Endothelial cell of umbilical vein (primary cell): ENCODE data around the gene ZC3H12A. TPM values are rescaled to one million over a fixed set of nuclear protein-coding genes. Genes with fewer than 3 reads are reported as not detected.

Experiments used
- BruUV-seq: library from RNA; stranded (reverse); fragments of 400-500 nt; replicated peaks from 2 replicates; lab custom pipeline; 2021; lab: Mats Ljungman, UMichigan
- CTCF ChIA-PET: fragments of 300-600, 350-600 bp; sonication (Branson Sonifier 250); formaldehyde crosslinking; loops from one replicate; lab custom pipeline; 2021; ENCODE audit warnings: antibody characterized with exemption, inconsistent platforms; lab: Charles Lee
- POLR2A ChIA-PET: fragments of 300-600, 350-600 bp; sonication (Branson Sonifier 250); formaldehyde crosslinking; loops from one replicate; lab custom pipeline; 2021; ENCODE audit warnings: antibody characterized with exemption, inconsistent platforms; lab: Charles Lee
- DNase-seq: peaks from one replicate; pipeline ENCODE4 v3.0.0-alpha.2; 2011; ENCODE audit warnings: low read depth, low spot score
- FAIRE-seq: peaks from 2 replicates; lab custom pipeline; 2011; peaks lifted over from hg19 to GRCh38; lab: Jason Lieb, UNC
- H2AFZ ChIP-seq: 2 replicates; pipeline ENCODE4 v1.6.0; 2012; ENCODE audit warnings: low read depth, low read length, control low read depth, inconsistent platforms
- H3K27ac ChIP-seq: 2 replicates; pipeline ENCODE4 v1.5.1; 2011; ENCODE audit warnings: low read depth, mild to moderate bottlenecking, control low read depth, low read length, moderate library complexity; ENCODE audit not compliant: insufficient read depth
- H3K27me3 ChIP-seq, 2 experiments: 2 replicates each; pipeline versions ENCODE4 v1.6.0 to v1.6.1; 2011; ENCODE audit warnings: low read length in 2 of 2, mixed read lengths in 1 of 2; ENCODE audit not compliant: control insufficient read depth in 2 of 2, insufficient read depth in 2 of 2
- H3K36me3 ChIP-seq, 2 experiments: 2 replicates in 1 of 2; 3 replicates in 1 of 2; pipeline ENCODE4 v1.5.1; 2011; ENCODE audit warnings: low read length in 2 of 2, mild to moderate bottlenecking in 1 of 2, moderate library complexity in 1 of 2; ENCODE audit not compliant: control insufficient read depth in 2 of 2, insufficient read depth in 2 of 2; ENCODE audit errors: extremely low read depth in 1 of 2
- H3K4me1 ChIP-seq: 3 replicates; pipeline ENCODE4 v1.5.1; 2011; ENCODE audit warnings: mild to moderate bottlenecking, low read length; ENCODE audit not compliant: control insufficient read depth, insufficient read depth; ENCODE audit errors: extremely low read depth
- H3K4me2 ChIP-seq: 2 replicates; pipeline ENCODE4 v1.6.1; 2011; ENCODE audit warnings: low read length, control low read depth, mixed read lengths; ENCODE audit not compliant: insufficient read depth
- H3K4me3 ChIP-seq, 3 experiments: fragments of 200-600 bp in 1 of 3; sonication (generic), shearing (Covaris generic) in 1 of 3; replicated peaks in 1 of 3; 2 replicates each; pipeline ENCODE4 v1.5.1; 2011 to 2016; ENCODE audit warnings: control low read depth in 3 of 3, low read length in 3 of 3, mild to moderate bottlenecking in 2 of 3, inconsistent platforms in 1 of 3, low read depth in 1 of 3, moderate library complexity in 1 of 3; ENCODE audit not compliant: insufficient read depth in 1 of 3
- H3K79me2 ChIP-seq: 2 replicates; pipeline ENCODE4 v1.6.0; 2012; ENCODE audit warnings: low read length, inconsistent platforms; ENCODE audit not compliant: control insufficient read depth, insufficient read depth
- H3K9ac ChIP-seq: replicated peaks from 2 replicates; pipeline ENCODE3; 2011; ENCODE audit warnings: low read length, control low read depth; ENCODE audit not compliant: insufficient read depth; ENCODE audit errors: extremely low read depth
- H3K9me1 ChIP-seq: replicated peaks from 3 replicates; pipeline ENCODE4 v1.6.0; 2011; ENCODE audit warnings: mild to moderate bottlenecking, low read length; ENCODE audit not compliant: control insufficient read depth, insufficient read depth; ENCODE audit errors: extremely low read depth
- H3K9me3 ChIP-seq: replicated peaks from 2 replicates; pipeline ENCODE4 v1.5.1; 2012; ENCODE audit warnings: low read length, inconsistent platforms; ENCODE audit not compliant: control insufficient read depth, insufficient read depth
- H4K20me1 ChIP-seq: replicated peaks from 2 replicates; pipeline ENCODE3; 2011; ENCODE audit warnings: mild to moderate bottlenecking, low read length; ENCODE audit not compliant: control insufficient read depth, insufficient read depth; ENCODE audit errors: extremely low read depth
- CTCF ChIP-seq, 2 donors: IDR thresholded peaks; 1 replicate in 1 of 2; 2 replicates in 1 of 2; pipeline ENCODE4 v1.5.1; 2011; ENCODE audit warnings: low read length in 2 of 2, mild to moderate bottlenecking in 2 of 2, moderate library complexity in 2 of 2, control low read depth in 1 of 2, inconsistent platforms in 1 of 2, low read depth in 1 of 2; ENCODE audit not compliant: insufficient read depth in 1 of 2; ENCODE audit errors: extremely low read depth in 1 of 2
- EZH2 ChIP-seq: IDR thresholded peaks from 2 replicates; pipeline ENCODE4 v1.6.1; 2012; ENCODE audit warnings: borderline replicate concordance, low read depth, mild to moderate bottlenecking, moderate library complexity, low read length, inconsistent platforms; ENCODE audit not compliant: severe bottlenecking
- FOS ChIP-seq: IDR thresholded peaks from 2 replicates; pipeline ENCODE4 v1.6.1; 2011; ENCODE audit warnings: mild to moderate bottlenecking, low read length, moderate library complexity, borderline replicate concordance; ENCODE audit not compliant: insufficient read depth
- GATA2 ChIP-seq: IDR thresholded peaks from 2 replicates; pipeline ENCODE4 v1.7.0; 2011; ENCODE audit warnings: low read depth, mild to moderate bottlenecking, moderate library complexity, mixed read lengths, low read length; ENCODE audit not compliant: insufficient read length, insufficient read depth
- JUN ChIP-seq: IDR thresholded peaks from 2 replicates; pipeline ENCODE4 v1.6.1; 2011; ENCODE audit warnings: borderline replicate concordance, low read depth; ENCODE audit not compliant: insufficient read length, insufficient read depth
- MAX ChIP-seq: IDR thresholded peaks from 2 replicates; pipeline ENCODE4 v1.6.1; 2011; ENCODE audit not compliant: insufficient read depth, insufficient read length
- MYC ChIP-seq: IDR thresholded peaks from one replicate; pipeline ENCODE4 v1.6.1; 2011; ENCODE audit warnings: mild to moderate bottlenecking, low read depth, low read length
- POLR2A ChIP-seq: IDR thresholded peaks from 2 replicates; pipeline ENCODE4 v1.6.1; 2012; ENCODE audit warnings: low read depth, mild to moderate bottlenecking, control low read depth, low read length
- POLR2AphosphoS5 ChIP-seq: IDR thresholded peaks from 2 replicates; pipeline ENCODE4 v1.6.1; 2012; ENCODE audit warnings: low read depth, mild to moderate bottlenecking, control low read depth, low read length, moderate library complexity; ENCODE audit not compliant: insufficient read depth
- dilution Hi-C: fragments of 300-500 bp; cut with MboI; formaldehyde crosslinking; loops from one replicate; pipeline ENCODE4 v1.15.0; 2019; ENCODE audit warnings: low sequenced_read_pairs; ENCODE audit not compliant: extremely low pct_ligation_motif_present
- intact Hi-C: fragments of 100-400 bp; cut with micrococcal nuclease; formaldehyde crosslinking; loops from one replicate; pipeline ENCODE4 v1.10.0; 2022
- polyA plus RNA-seq, 4 experiments: library from polyadenylated mRNA; depleted of rRNA in 3 of 4; stranded (reverse) in 3 of 4; unstranded in 1 of 4; fragments of >200 nt; gene quantifications; 2 replicates each; pipeline versions ENCODE4 v1.2.1 to v1.2.3, GENCODE V29; 2011 to 2012; ENCODE audit warnings: missing spikeins in 1 of 4
- total RNA-seq: library from RNA; stranded (reverse); gene quantifications from 2 replicates; pipeline ENCODE4 v1.2.3, GENCODE V29; 2021

Gene ZC3H12A
- total and polyA plus RNA-seq, 2 donors (not counting 3 experiments of a cell fraction or from before 2014, with no cell fraction given) = 6.3 to 9.4 TPM

GRCh38 chr1:37477198-37477931 is 3.0 kb downstream of the ZC3H12A start:
- no peak for TF ChIP-seq GATA2
- peak; percentile 30 for TF ChIP-seq POLR2AphosphoS5
- CTCF ChIA-PET = interaction anchor here (0.6 to 8.9 kb wide), 5 partner anchors 9 to 1333 kb away, joined by 3 to 158 read pairs (median 9); partner anchors contain the start of gene MEAF6
- H3K79me2 ChIP-seq = peaks cover 58% of the 10 kb centered on the region
- no peak overlapping the region for H2AFZ ChIP-seq
- intact Hi-C loops = loop anchor here (2.0 to 10.0 kb wide), 4 partner anchors 120 to 1090 kb away; partner anchors contain the start of genes GNL2 and STK40
- H3K9me3 ChIP-seq = no peaks in the 10 kb centered on the region
- dilution Hi-C loops = no loop called here
- peaks cover 6 to 21% of the 10 kb centered on the region in 2 experiments for H3K36me3 ChIP-seq
- H3K27me3 ChIP-seq = no peaks in the 10 kb centered on the region
- H4K20me1 ChIP-seq = no peaks in the 10 kb centered on the region
- H3K9me1 ChIP-seq = no peaks in the 10 kb centered on the region
- POLR2A ChIA-PET = interaction anchor here (4.1 kb wide), 1 partner anchor 9 kb away, joined by 27 read pairs; no protein-coding TSS in a partner anchor
- peak overlapping the region; percentile 64 for H3K4me2 ChIP-seq
- peaks cover 71% of the 10 kb centered on the region for H3K4me1 ChIP-seq
- peak overlapping the region; percentile 64 for H3K9ac ChIP-seq
- peak overlapping the region in 2 of 3 experiments; percentile 19 to 20 for H3K4me3 ChIP-seq
- H3K27ac ChIP-seq = peak overlapping the region; percentile 90
- no TSS peak for BruUV-seq
- FAIRE-seq = peak; percentile 74
- DNase-seq = peak; percentile 78

GRCh38 chr1:37477946-37478345 is 3.6 kb downstream of the ZC3H12A start:
- Histone ChIP-seq H3K9me3 (no peaks in the 10 kb centered on the region), H3K4me3 (peak overlapping the region in 1 of 3 experiments; percentile 20), H4K20me1 (no peaks in the 10 kb centered on the region), H3K9me1 (no peaks in the 10 kb centered on the region), H3K4me2 (peak overlapping the region; percentile 64), H3K4me1 (peaks cover 65% of the 10 kb centered on the region), H3K27me3 (no peaks in the 10 kb centered on the region), H3K36me3 (peaks cover 9 to 26% of the 10 kb centered on the region in 2 experiments), H3K79me2 (peaks cover 58% of the 10 kb centered on the region), H3K9ac (no peak overlapping the region), H3K27ac (peak overlapping the region; percentile 90), H2AFZ (no peak overlapping the region)
- FAIRE-seq (peak; percentile 59), DNase-seq (no peak)
- ChIA-PET POLR2A (no interaction called here), CTCF (interaction anchor here (1.1 to 8.9 kb wide), 5 partner anchors 8 to 44 kb away, joined by 3 to 158 read pairs (median 9); partner anchors contain the start of gene MEAF6)
- intact Hi-C loops = loop anchor here (2.0 to 10.0 kb wide), 5 partner anchors 37 to 1091 kb away; partner anchors contain the start of genes GNL2, MEAF6 and STK40
- BruUV-seq = no TSS peak
- TF ChIP-seq GATA2 (no peak), JUN (no peak), POLR2A (no peak), POLR2AphosphoS5 (no peak), MYC (no peak), MAX (no peak), CTCF (IDR thresholded peaks at IDR 0.05; ENCODE audit: extremely low read depth in 1 of 2, insufficient read depth in 1 of 2, low read depth in 1 of 2, low read length in 2 of 2) (no peak), FOS (no peak), EZH2 (no peak)
- dilution Hi-C loops = no loop called here
